Measurements from ENCODE around the gene ARL8B. TPM values are rescaled to one million over a fixed set of nuclear protein-coding genes. Genes with fewer than 3 reads are reported as not detected.

ARL8B gene
- total RNA-seq, 1 donor = 106 TPM

- H3K4me3 ChIP-seq (ENCODE audit: low read length) = no peak overlapping the region
- no peaks in the 10 kb centered on the region for H3K27me3 ChIP-seq (ENCODE audit: insufficient read depth, low read length)
- H3K4me1 ChIP-seq (ENCODE audit: insufficient read depth, low read length) = no peaks in the 10 kb centered on the region
- H3K9me3 ChIP-seq (ENCODE audit: low read depth, low read length) = no peaks in the 10 kb centered on the region
These were observed 95.9 kb downstream of the ARL8B start for GRCh38 chr3:5217824-5218595.

GRCh38 chr3:5218815-5219214 is 96.7 kb downstream of the ARL8B start:
- no peak overlapping the region for H3K4me3 ChIP-seq (ENCODE audit: low read length)
- no peaks in the 10 kb centered on the region for H3K27me3 ChIP-seq (ENCODE audit: insufficient read depth, low read length)
- no peaks in the 10 kb centered on the region for H3K4me1 ChIP-seq (ENCODE audit: insufficient read depth, low read length)
- H3K9me3 ChIP-seq (ENCODE audit: low read depth, low read length) = no peaks in the 10 kb centered on the region

GRCh38 chr3:5219216-5219615 is 97.1 kb downstream of the ARL8B start:
- no peaks in the 10 kb centered on the region for H3K27me3 ChIP-seq (ENCODE audit: insufficient read depth, low read length)
- H3K4me3 ChIP-seq (ENCODE audit: low read length) = no peak overlapping the region
- H3K4me1 ChIP-seq (ENCODE audit: insufficient read depth, low read length) = no peaks in the 10 kb centered on the region
- H3K9me3 ChIP-seq (ENCODE audit: low read depth, low read length) = no peaks in the 10 kb centered on the region

- no peak overlapping the region for H3K4me3 ChIP-seq (ENCODE audit: low read length)
These were observed 98.1 kb downstream of the ARL8B start for GRCh38 chr3:5220193-5220592.

GRCh38 chr3:5220667-5221431 is 98.8 kb downstream of the ARL8B start:
- Histone ChIP-seq H3K27me3 (ENCODE audit: insufficient read depth, low read length) (no peaks in the 10 kb centered on the region), H3K4me3 (ENCODE audit: low read length) (no peak overlapping the region), H3K4me1 (ENCODE audit: insufficient read depth, low read length) (no peaks in the 10 kb centered on the region), H3K9me3 (ENCODE audit: low read depth, low read length) (no peaks in the 10 kb centered on the region)

More at GRCh38 chr3:5220193-5220592, 98.1 kb downstream of the ARL8B start:
- Histone ChIP-seq H3K27me3 (ENCODE audit: insufficient read depth, low read length) (no peaks in the 10 kb centered on the region), H3K9me3 (ENCODE audit: low read depth, low read length) (no peaks in the 10 kb centered on the region), H3K4me1 (ENCODE audit: insufficient read depth, low read length) (no peaks in the 10 kb centered on the region)

- no peaks in the 10 kb centered on the region for H3K4me1 ChIP-seq (ENCODE audit: insufficient read depth, low read length)
- no peak overlapping the region for H3K4me3 ChIP-seq (ENCODE audit: low read length)
- H3K9me3 ChIP-seq (ENCODE audit: low read depth, low read length) = no peaks in the 10 kb centered on the region
- H3K27me3 ChIP-seq (ENCODE audit: insufficient read depth, low read length) = no peaks in the 10 kb centered on the region
These were observed 99.6 kb downstream of the ARL8B start for GRCh38 chr3:5221701-5222100.

GRCh38 chr3:5222283-5223005 is 100.4 kb downstream of the ARL8B start:
- no peaks in the 10 kb centered on the region for H3K9me3 ChIP-seq (ENCODE audit: low read depth, low read length)
- no peaks in the 10 kb centered on the region for H3K4me1 ChIP-seq (ENCODE audit: insufficient read depth, low read length)
- no peaks in the 10 kb centered on the region for H3K27me3 ChIP-seq (ENCODE audit: insufficient read depth, low read length)
- no peak overlapping the region for H3K4me3 ChIP-seq (ENCODE audit: low read length)

GRCh38 chr3:5226783-5227182 is 104.7 kb downstream of the ARL8B start:
- H3K4me1 ChIP-seq (ENCODE audit: insufficient read depth, low read length) = no peaks in the 10 kb centered on the region
- no peak overlapping the region for H3K4me3 ChIP-seq (ENCODE audit: low read length)
- H3K9me3 ChIP-seq (ENCODE audit: low read depth, low read length) = no peaks in the 10 kb centered on the region
- no peaks in the 10 kb centered on the region for H3K27me3 ChIP-seq (ENCODE audit: insufficient read depth, low read length)

- H3K4me1 ChIP-seq (ENCODE audit: insufficient read depth, low read length) = no peaks in the 10 kb centered on the region
- H3K9me3 ChIP-seq (ENCODE audit: low read depth, low read length) = no peaks in the 10 kb centered on the region
- H3K27me3 ChIP-seq (ENCODE audit: insufficient read depth, low read length) = no peaks in the 10 kb centered on the region
- H3K4me3 ChIP-seq (ENCODE audit: low read length) = no peak overlapping the region
These were observed 105.7 kb downstream of the ARL8B start for GRCh38 chr3:5227812-5228211.

GRCh38 chr3:5229414-5229813 is 107.3 kb downstream of the ARL8B start:
- Histone ChIP-seq H3K9me3 (ENCODE audit: low read depth, low read length) (no peaks in the 10 kb centered on the region), H3K4me1 (ENCODE audit: insufficient read depth, low read length) (no peaks in the 10 kb centered on the region), H3K4me3 (ENCODE audit: low read length) (no peak overlapping the region), H3K27me3 (ENCODE audit: insufficient read depth, low read length) (no peaks in the 10 kb centered on the region)

Other genes with a start within 250 kb of the ARL8B start
- 216 TPM for gene BHLHE40, start 142.9 kb upstream of the ARL8B start, total RNA-seq
- 120 TPM for gene EDEM1, start 65.4 kb downstream of the ARL8B start, total RNA-seq

Measured in mononuclear cell (primary cell).